Trophoblast cell (in vitro differentiated cells and primary cell): ENCODE results near the gene USP17L17. TPM values are rescaled to one million over a fixed set of nuclear protein-coding genes. Genes with fewer than 3 reads are reported as not detected.
"Not testable (repeated sequence)": the region's sequence is repeated elsewhere in the genome, so short reads cannot be mapped to it uniquely, and the experiment has no call there.

Experiments
- DNase-seq, 2 donors: peaks; one replicate each; pipeline ENCODE4 v3.0.0-alpha.2; 2016
- H2AFZ ChIP-seq: 2 replicates; pipeline ENCODE4 v1.6.1; 2013; ENCODE audit warnings: low read length, moderate library complexity, mild to moderate bottlenecking; ENCODE audit not compliant: insufficient read depth, poor library complexity
- H2AK5ac ChIP-seq: 2 replicates; pipeline ENCODE4 v1.6.1; 2013; ENCODE audit warnings: mild to moderate bottlenecking, low read length
- H2BK120ac ChIP-seq: 2 replicates; pipeline ENCODE4 v1.6.1; 2013; ENCODE audit warnings: low read length, mild to moderate bottlenecking, moderate library complexity; ENCODE audit not compliant: insufficient read depth, poor library complexity
- H2BK12ac ChIP-seq: 2 replicates; pipeline ENCODE4 v1.6.1; 2013; ENCODE audit warnings: mild to moderate bottlenecking, low read length, moderate library complexity
- H2BK5ac ChIP-seq: 2 replicates; pipeline ENCODE4 v1.6.1; 2013; ENCODE audit warnings: low read length, low read depth, moderate library complexity, mild to moderate bottlenecking; ENCODE audit not compliant: poor library complexity
- H3K14ac ChIP-seq: 2 replicates; pipeline ENCODE4 v1.6.1; 2013; ENCODE audit warnings: mild to moderate bottlenecking, low read length
- H3K18ac ChIP-seq: 2 replicates; pipeline ENCODE4 v1.6.1; 2013; ENCODE audit warnings: mild to moderate bottlenecking, low read length
- H3K23ac ChIP-seq: 2 replicates; pipeline ENCODE4 v1.6.1; 2013; ENCODE audit warnings: low read length
- H3K27ac ChIP-seq: 2 replicates; pipeline ENCODE4 v1.5.1; 2013; ENCODE audit warnings: low read depth, mild to moderate bottlenecking, inconsistent platforms, low read length, moderate library complexity
- H3K27me3 ChIP-seq: 2 replicates; pipeline ENCODE4 v1.6.1; 2013; ENCODE audit warnings: inconsistent platforms, mild to moderate bottlenecking, low read length, moderate library complexity; ENCODE audit not compliant: insufficient read depth
- H3K36me3 ChIP-seq, 2 experiments: 1 replicate in 1 of 2; 2 replicates in 1 of 2; pipeline ENCODE4 v1.6.1; 2013; ENCODE audit warnings: low read length in 2 of 2, mild to moderate bottlenecking in 2 of 2, moderate library complexity in 1 of 2; ENCODE audit not compliant: insufficient read depth in 2 of 2, control insufficient read depth in 1 of 2
- H3K4ac ChIP-seq: 2 replicates; pipeline ENCODE4 v1.6.1; 2013; ENCODE audit warnings: low read depth, mild to moderate bottlenecking, low read length, moderate library complexity
- H3K4me1 ChIP-seq, 2 experiments: 1 replicate in 1 of 2; 2 replicates in 1 of 2; pipeline ENCODE4 v1.6.1; 2013; ENCODE audit warnings: low read length in 2 of 2, mild to moderate bottlenecking in 2 of 2, moderate library complexity in 1 of 2; ENCODE audit not compliant: insufficient read depth in 2 of 2, control insufficient read depth in 1 of 2
- H3K4me2 ChIP-seq: 2 replicates; pipeline ENCODE4 v1.6.1; 2013; ENCODE audit warnings: inconsistent platforms, mild to moderate bottlenecking, low read length, moderate library complexity
- H3K4me3 ChIP-seq: 2 replicates; pipeline ENCODE4 v1.5.1; 2013; ENCODE audit warnings: mild to moderate bottlenecking, low read depth, low read length, inconsistent platforms
- H3K79me1 ChIP-seq: one replicate; pipeline ENCODE4 v1.6.1; 2013; ENCODE audit warnings: low read length
- H3K79me2 ChIP-seq: 2 replicates; pipeline ENCODE4 v1.6.1; 2013; ENCODE audit warnings: low read length, mild to moderate bottlenecking; ENCODE audit not compliant: control insufficient read depth, insufficient read depth, poor library complexity
- H3K9ac ChIP-seq: 2 replicates; pipeline ENCODE4 v1.6.1; 2013; ENCODE audit warnings: mild to moderate bottlenecking, low read length
- H3K9me3 ChIP-seq: 2 replicates; pipeline ENCODE4 v1.6.1; 2013; ENCODE audit warnings: low read depth, mild to moderate bottlenecking, control low read depth, inconsistent platforms, low read length; ENCODE audit not compliant: insufficient read depth
- H4K12ac ChIP-seq: 2 replicates; pipeline ENCODE4 v1.6.1; 2013; ENCODE audit warnings: low read depth, mild to moderate bottlenecking, low read length, moderate library complexity
- H4K8ac ChIP-seq: 2 replicates; pipeline ENCODE4 v1.6.1; 2013; ENCODE audit warnings: low read depth, mild to moderate bottlenecking, low read length, moderate library complexity
- H4K91ac ChIP-seq: one replicate; pipeline ENCODE4 v1.6.1; 2013; ENCODE audit warnings: low read depth, mild to moderate bottlenecking, low read length, moderate library complexity
- WGBS: extraction: QIAGEN DNeasy Blood & Tissue Kit; methylation state at CpG from one replicate; pipeline ENCODE4 v1.1.7; 2013; ENCODE audit warnings: missing lambda C conversion rate; ENCODE audit not compliant: insufficient read length, insufficient coverage; ENCODE audit errors: extremely low coverage; 5-methylcytosine and 5-hydroxymethylcytosine counted together
- polyA plus RNA-seq: library from polyadenylated mRNA; stranded (reverse); fragments of 200-250 nt; gene quantifications from 2 replicates; pipeline ENCODE4 v1.2.3, GENCODE V29; 2013

Gene USP17L17
- polyA plus RNA-seq = not detected in 2 replicates

GRCh38 chr4:9243579-9243978, at the start of gene USP17L17:
Gene USP17L17, plus strand, starts transcription at chr4:9243879. Its CDS starts 0 bp downstream, at chr4:9243879.
- not testable (repeated sequence) for H3K9ac ChIP-seq, H3K4ac ChIP-seq, H4K12ac ChIP-seq, H3K9me3 ChIP-seq, H2BK5ac ChIP-seq, H3K36me3 ChIP-seq, H3K18ac ChIP-seq, H4K8ac ChIP-seq, H3K27ac ChIP-seq, H3K14ac ChIP-seq, H3K79me1 ChIP-seq, H3K27me3 ChIP-seq, H3K23ac ChIP-seq, H3K79me2 ChIP-seq, H2AFZ ChIP-seq, H2BK12ac ChIP-seq, H3K4me2 ChIP-seq, H3K4me3 ChIP-seq, H2BK120ac ChIP-seq, DNase-seq, H3K4me1 ChIP-seq, H2AK5ac ChIP-seq, H4K91ac ChIP-seq
- no CpG with 5 or more reads among the region's 14 CpGs for WGBS

- H2AFZ ChIP-seq, H3K79me1 ChIP-seq, H3K79me2 ChIP-seq: not testable (repeated sequence)
These were observed 33.3 kb upstream of the USP17L17 start, which contains the start of gene USP17L10 for GRCh38 chr4:9210357-9210756. Gene USP17L10, plus strand, starts transcription at chr4:9210657. Its CDS starts 0 bp downstream, at chr4:9210657.

GRCh38 chr4:9214701-9215100, 29.0 kb upstream of the USP17L17 start:
- H4K12ac ChIP-seq, H3K36me3 ChIP-seq, H2AK5ac ChIP-seq, H4K8ac ChIP-seq, H3K23ac ChIP-seq, H3K14ac ChIP-seq, H3K27ac ChIP-seq, H2BK120ac ChIP-seq, DNase-seq, H3K9ac ChIP-seq, H3K4me3 ChIP-seq, H3K4me2 ChIP-seq, H2BK5ac ChIP-seq, H4K91ac ChIP-seq, H3K79me1 ChIP-seq, H3K27me3 ChIP-seq, H3K9me3 ChIP-seq, H2BK12ac ChIP-seq, H3K18ac ChIP-seq, H3K4me1 ChIP-seq, H3K79me2 ChIP-seq, H2AFZ ChIP-seq, H3K4ac ChIP-seq: not testable (repeated sequence)
- WGBS = no CpG with 5 or more reads among the region's 14 CpGs

More at GRCh38 chr4:9210357-9210756, 33.3 kb upstream of the USP17L17 start, which contains the start of gene USP17L10:
- H3K14ac ChIP-seq, H4K12ac ChIP-seq, H3K4ac ChIP-seq, H3K4me2 ChIP-seq, H2BK12ac ChIP-seq, H3K9ac ChIP-seq, H4K8ac ChIP-seq, H3K23ac ChIP-seq, H3K4me1 ChIP-seq, H2AK5ac ChIP-seq, H4K91ac ChIP-seq, H3K4me3 ChIP-seq, H2BK120ac ChIP-seq, H3K9me3 ChIP-seq, H2BK5ac ChIP-seq, DNase-seq, H3K27me3 ChIP-seq, H3K36me3 ChIP-seq, H3K27ac ChIP-seq, H3K18ac ChIP-seq: not testable (repeated sequence)
- WGBS = no CpG with 5 or more reads among the region's 13 CpGs

GRCh38 chr4:9215105-9215504, 28.6 kb upstream of the USP17L17 start, which contains the start of gene USP17L11:
Gene USP17L11, plus strand, starts transcription at chr4:9215405. Its CDS starts 0 bp downstream, at chr4:9215405.
- H3K79me1 ChIP-seq, H4K91ac ChIP-seq, H3K4me1 ChIP-seq, H4K8ac ChIP-seq, H3K14ac ChIP-seq, H3K27ac ChIP-seq, H3K4ac ChIP-seq, H2AK5ac ChIP-seq, H3K23ac ChIP-seq, H3K9ac ChIP-seq, H2BK120ac ChIP-seq, H3K9me3 ChIP-seq, H3K18ac ChIP-seq, H3K79me2 ChIP-seq, H2BK5ac ChIP-seq, DNase-seq, H3K4me3 ChIP-seq, H3K4me2 ChIP-seq, H2BK12ac ChIP-seq, H3K36me3 ChIP-seq, H3K27me3 ChIP-seq, H4K12ac ChIP-seq, H2AFZ ChIP-seq: not testable (repeated sequence)
- WGBS = no CpG with 5 or more reads among the region's 14 CpGs
